Cardiac fibroblast (primary cell): ENCODE results near the gene CAB39L.

Experiments
- DNase-seq, 2 donors: peaks; one replicate each; pipeline versions ENCODE4 v3.0.0 to v3.0.0-alpha.2; 2010; ENCODE audit warnings: low read depth in 2 of 2
- H3K4me3 ChIP-seq, 2 donors: replicated peaks in 1 of 2; 1 replicate in 1 of 2; 2 replicates in 1 of 2; pipeline ENCODE4 v1.5.1; 2011; ENCODE audit warnings: low read depth in 2 of 2, low read length in 2 of 2, mild to moderate bottlenecking in 2 of 2, moderate library complexity in 1 of 2
- TF ChIP-seq, protein P1 (sequence below): IDR thresholded peaks from one replicate; pipeline ENCODE4 v1.5.1; 2011; ENCODE audit warnings: low read depth, mild to moderate bottlenecking, low read length, inconsistent platforms

CAB39L gene

GRCh38 chr13:49346460-49346859 lies 97.4 kb downstream of the CAB39L start:
- TF ChIP-seq, protein P1, sequence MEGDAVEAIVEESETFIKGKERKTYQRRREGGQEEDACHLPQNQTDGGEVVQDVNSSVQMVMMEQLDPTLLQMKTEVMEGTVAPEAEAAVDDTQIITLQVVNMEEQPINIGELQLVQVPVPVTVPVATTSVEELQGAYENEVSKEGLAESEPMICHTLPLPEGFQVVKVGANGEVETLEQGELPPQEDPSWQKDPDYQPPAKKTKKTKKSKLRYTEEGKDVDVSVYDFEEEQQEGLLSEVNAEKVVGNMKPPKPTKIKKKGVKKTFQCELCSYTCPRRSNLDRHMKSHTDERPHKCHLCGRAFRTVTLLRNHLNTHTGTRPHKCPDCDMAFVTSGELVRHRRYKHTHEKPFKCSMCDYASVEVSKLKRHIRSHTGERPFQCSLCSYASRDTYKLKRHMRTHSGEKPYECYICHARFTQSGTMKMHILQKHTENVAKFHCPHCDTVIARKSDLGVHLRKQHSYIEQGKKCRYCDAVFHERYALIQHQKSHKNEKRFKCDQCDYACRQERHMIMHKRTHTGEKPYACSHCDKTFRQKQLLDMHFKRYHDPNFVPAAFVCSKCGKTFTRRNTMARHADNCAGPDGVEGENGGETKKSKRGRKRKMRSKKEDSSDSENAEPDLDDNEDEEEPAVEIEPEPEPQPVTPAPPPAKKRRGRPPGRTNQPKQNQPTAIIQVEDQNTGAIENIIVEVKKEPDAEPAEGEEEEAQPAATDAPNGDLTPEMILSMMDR: no peak
- no peak for DNase-seq
- no peak overlapping the region for H3K4me3 ChIP-seq

GRCh38 chr13:49343731-49344130 lies 100.1 kb downstream of the CAB39L start:
- TF ChIP-seq, protein P1: no peak
- no peak overlapping the region for H3K4me3 ChIP-seq
- DNase-seq: no peak

- TF ChIP-seq, protein P1: no peak
- DNase-seq: no peak
- H3K4me3 ChIP-seq: no peak overlapping the region
Observed at GRCh38 chr13:49343255-49343654, 100.6 kb downstream of the CAB39L start.

GRCh38 chr13:49342454-49342853 lies 101.4 kb downstream of the CAB39L start:
- no peak overlapping the region for H3K4me3 ChIP-seq
- no peak for DNase-seq
- TF ChIP-seq, protein P1: no peak

- TF ChIP-seq, protein P1: no peak
- no peak for DNase-seq
- H3K4me3 ChIP-seq: no peak overlapping the region
Observed at GRCh38 chr13:49341941-49342340, 101.9 kb downstream of the CAB39L start.

GRCh38 chr13:49341517-49341916 lies 102.3 kb downstream of the CAB39L start:
- TF ChIP-seq, protein P1: no peak
- DNase-seq: no peak

DNA sequence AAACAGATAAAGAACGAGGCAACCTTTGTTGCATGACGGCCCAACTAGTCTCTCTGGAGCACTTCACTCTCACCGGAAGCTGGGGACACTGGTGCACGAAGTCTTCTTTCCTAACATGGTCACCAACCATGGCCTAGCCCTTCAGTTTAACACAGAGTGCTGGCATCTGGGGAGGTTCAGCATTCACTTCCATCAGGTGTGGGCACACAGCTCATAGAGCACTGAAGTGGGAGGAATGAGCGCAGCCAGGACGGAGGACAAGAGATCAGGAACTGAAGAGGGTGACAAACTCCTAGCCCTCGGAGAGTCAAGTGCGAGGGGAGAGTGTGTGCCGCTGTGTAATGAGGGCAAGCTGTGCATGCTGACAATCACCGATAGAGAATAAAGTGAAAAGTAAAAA lies 103.7 kb downstream of the CAB39L start:
- H3K4me3 ChIP-seq: no peak overlapping the region
- TF ChIP-seq, protein P1: no peak
- no peak for DNase-seq

More at GRCh38 chr13:49341517-49341916, 102.3 kb downstream of the CAB39L start:
- H3K4me3 ChIP-seq: no peak overlapping the region
